ENCODE measurements around the gene AMMECR1.
A peak's percentile ranks its signal among the peaks of the same experiment; 100 is the strongest.

The AMMECR1 gene

DNA sequence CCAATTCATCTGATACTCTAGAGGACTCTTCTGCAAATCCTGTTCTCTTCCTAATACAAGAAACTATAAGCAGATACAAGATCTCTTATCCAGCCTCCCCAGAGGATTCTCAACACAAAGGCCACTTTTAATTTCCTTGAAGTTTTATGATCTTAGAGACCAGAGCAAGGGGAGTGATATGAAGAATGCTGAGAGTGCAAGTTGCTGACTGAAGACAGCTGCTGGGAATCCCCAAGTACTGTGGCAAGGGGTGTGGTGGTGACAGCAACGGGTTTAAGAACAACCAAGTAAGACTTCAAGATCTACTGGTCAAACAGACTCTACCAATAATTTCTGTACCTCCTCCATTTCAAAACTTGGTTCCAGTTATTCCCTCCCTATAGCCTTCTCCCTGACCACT, 7.0 kb downstream of the AMMECR1 start:
- peak; percentile 78 for DNase-seq

DNA sequence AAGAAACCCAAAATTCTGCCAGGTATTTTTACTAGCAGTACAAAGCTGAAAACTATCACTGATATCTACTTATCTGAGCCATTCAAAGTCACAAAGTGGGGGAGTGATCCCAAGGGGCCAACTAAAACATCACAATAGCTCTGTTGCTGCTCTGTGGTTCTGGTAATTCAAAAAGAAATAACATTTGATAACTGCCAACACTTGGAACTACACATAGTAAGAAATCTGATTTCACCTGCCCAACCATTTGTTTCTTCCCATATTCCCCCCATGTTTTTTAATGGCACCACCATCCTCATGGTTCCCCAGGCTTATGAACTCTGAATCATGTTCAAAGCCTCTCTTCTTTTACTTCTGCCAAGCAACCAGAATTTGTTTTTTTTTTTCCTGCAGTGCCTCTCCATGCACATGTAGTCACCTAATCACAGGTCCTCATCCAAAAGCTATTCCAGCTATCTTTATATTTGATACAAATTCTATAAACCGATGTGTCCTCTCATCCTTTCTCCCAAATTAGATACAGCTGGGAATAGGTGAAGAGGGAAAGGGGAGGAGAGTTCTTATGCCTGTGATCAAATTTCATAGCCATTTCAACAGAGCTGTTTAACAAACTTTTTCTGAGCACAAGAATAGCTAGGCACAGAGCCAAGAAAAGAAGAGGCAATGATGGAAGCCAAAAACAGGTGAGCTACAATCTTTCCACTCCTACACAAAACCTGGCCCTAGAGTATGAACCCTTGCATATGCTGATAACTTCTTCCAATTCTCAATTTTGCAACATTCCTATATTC, 7.7 kb downstream of the AMMECR1 start:
- no peak for DNase-seq

DNA sequence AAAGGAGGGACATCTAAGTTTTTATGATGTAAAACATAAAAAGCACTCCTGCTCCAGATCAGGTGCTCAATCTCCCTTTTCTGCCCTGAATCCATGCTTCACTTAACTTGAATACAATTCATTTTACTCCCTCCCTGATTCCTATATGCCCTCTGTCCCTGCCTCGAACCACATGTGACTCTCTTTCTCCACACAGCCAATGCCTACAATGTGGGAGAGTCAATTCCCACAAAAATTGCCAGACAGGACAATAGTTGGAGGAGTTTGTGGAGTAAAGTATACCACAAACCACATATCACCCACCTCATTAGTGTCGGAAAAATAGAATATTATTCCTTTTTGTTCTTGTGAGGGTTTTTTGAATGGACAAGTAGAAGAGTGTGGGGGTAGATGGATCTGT, 9.7 kb downstream of the AMMECR1 start:
- DNase-seq = no peak

DNA sequence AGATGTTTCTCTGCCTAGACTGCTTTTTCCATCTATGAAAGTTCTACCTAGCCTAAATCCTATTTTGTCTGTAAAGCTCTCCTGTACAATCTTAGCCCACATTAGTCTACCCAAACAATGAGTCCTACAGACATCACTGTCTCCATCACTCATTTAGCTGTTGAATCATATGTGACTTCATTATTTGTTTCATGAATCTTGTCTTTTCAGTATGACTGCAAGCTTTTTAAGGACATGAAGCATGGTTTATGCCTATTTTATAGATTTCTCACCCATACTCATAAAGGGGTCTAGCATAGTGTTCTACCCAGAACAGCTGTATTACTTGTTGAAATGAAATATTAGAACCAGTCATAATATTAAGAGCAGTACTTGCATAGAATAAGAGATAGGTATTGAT, 13.0 kb downstream of the AMMECR1 start:
- DNase-seq = no peak

DNA sequence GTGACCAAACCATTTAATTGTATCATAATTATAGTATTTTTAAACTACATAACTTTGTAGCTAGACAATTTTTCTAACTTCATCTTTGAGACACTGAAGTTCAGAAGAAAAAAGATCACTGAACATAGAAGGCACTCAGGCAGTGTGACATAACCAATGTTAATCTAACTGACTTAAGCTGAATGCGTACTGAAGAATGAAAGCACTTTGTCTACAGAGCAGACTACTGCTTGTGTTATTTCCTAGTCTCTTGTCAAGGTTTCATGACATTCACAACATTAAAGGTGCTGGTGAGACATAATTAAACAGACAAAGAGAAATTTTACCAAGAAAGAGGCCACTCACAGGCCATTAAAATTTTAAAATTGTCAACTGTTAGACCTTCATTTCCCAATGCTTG, 13.5 kb downstream of the AMMECR1 start:
- DNase-seq = peak; percentile 42

DNA sequence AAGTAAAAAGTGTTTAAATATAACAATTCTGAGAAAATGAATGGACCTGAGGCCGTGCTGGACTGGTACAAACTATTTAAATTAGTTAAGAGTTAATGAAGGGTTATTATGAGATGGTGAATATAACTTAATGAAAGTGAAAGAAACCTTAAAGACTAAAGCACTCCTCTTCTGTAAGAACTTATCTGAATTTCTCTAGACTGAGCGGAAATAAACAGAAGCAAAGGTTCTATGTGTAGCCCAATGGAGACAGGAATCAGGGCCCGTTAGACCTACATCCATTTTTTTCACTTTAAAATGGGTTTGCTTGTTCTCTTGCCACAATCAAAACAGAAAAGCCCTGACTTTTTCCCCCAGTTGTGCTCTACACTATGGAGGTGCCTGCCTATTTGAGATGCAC, 14.9 kb downstream of the AMMECR1 start:
- DNase-seq = no peak

DNA sequence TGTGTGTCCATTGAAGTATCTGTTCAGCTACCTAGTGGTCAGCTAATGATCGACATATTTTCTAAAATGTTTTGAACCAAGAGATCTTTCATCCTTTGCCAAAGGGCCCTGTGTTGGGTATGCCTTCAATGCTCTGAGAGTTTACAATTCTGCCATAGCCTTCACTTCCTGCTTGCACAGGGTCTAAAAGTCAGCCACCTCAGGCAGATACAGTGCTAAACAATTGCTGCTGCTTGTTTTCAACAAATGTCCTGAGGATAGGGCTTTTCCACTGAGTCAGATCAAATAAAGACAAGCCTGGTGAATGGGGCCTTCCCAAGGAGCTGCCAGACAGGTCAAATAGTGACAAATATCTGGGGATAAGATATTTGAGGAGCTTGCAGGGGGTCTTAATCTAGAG, 16.7 kb downstream of the AMMECR1 start:
- DNase-seq = no peak

DNA sequence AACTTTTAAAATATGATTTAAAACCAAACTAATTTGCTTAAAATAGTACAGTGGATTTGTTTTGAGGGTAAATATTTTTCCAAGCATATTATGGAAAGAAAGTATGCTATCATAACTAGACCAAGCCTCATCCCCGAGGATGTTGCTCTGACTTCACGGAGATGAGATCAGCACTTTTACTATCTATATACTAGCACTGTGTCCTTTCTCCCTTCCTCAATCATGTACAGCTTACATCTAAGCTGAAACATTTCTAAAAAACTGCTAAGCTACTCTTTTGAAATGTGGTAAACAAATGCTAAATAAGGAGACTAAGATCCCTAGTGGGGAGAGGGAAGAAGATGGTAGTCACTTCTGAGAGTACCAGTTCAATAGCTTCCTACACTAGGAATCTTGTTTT, 23.8 kb downstream of the AMMECR1 start:
- peak; percentile 42 for DNase-seq

DNA sequence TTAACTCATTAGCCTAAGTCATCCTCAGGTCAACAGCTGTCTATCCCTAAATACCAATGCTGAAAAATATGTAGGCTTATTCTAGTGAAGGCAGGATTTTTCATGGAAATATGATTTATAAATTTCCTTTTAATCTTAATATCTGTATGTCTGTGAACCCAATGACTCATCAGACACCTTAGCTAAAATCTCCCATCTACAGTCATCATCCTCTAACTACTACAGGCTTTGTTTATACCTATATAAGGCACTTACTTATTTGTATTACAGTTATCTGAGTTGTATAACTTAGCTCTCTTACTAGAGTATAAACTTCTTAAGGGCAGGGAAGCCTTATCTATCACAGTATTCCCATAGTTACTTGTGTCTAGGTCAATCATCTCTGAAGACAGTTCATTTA, 24.2 kb downstream of the AMMECR1 start:
- no peak for DNase-seq

DNA sequence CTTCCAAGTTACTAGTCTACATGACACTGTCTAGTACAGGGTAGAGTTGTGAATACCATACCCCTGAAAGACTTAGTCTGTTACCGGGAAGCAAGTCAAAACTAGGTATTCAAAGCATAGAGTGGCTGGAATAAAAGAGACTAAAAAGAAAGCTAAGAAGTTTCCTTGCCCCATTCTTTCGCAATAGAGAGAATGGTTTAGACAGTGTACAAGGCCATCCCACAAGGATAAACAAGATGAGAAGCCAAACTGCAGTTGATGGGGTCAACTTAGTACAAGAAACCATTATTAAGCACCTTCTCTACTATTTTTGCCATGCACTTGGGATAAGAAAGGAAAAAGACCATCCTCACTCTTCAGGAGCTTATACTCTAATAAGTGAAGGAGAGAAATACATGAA, 30.3 kb downstream of the AMMECR1 start:
- DNase-seq = no peak

DNA sequence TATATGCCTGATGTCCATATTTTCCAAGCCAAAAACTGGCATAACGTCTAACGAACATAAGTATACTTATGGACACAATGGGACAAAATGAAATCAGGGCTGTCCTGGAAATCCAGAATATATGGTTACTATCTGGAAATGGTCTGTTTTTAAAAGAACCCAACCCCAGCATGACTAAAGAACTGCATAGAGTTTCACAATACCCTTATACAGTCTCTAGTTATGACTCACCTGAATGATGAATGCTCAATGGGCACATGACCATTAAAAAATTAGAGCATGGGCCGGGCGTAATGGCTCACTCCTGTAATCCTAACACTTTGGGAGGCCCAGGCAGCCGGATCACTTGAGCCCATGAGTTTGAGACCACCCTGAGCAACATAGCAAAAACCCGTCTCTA, 31.8 kb downstream of the AMMECR1 start:
- no peak for DNase-seq

DNA sequence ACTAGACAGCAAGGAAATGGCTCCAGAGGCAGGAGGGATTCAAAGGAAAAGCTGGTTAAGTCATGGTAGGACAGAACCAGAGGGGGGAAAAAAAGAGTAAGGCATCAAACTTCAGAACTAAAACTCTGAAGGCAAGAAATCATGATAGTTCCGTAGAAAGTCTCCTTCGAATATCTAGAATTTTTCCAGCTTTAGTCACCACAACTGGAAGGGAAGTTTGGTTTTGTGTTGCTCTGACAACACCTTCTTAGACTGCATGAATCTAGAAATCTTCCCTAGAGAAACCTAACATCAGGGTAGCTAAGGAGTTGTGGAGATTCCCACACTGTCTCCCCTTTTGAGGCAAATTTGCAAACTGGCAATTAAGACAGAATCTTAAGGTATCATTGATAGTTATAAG, 33.7 kb downstream of the AMMECR1 start:
- DNase-seq = no peak

DNA sequence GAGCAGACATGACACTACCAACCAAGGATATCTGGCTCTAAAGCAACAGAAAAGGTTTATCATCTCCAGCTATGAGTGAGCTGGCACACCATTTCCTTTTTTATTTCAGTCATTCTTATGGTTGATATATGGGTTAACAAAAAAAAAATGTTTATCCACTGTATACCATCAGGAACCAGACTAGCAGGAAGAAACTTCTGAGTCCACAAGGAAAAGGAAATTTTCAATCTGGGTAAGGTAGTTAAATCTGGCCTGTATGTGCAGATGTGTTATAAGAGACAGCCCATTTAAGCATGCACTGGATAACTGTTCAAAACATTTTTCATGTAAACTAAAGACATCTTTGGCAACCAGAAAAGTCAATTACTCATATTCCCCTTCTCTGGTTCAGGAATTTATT, 35.0 kb downstream of the AMMECR1 start:
- DNase-seq = no peak

DNA sequence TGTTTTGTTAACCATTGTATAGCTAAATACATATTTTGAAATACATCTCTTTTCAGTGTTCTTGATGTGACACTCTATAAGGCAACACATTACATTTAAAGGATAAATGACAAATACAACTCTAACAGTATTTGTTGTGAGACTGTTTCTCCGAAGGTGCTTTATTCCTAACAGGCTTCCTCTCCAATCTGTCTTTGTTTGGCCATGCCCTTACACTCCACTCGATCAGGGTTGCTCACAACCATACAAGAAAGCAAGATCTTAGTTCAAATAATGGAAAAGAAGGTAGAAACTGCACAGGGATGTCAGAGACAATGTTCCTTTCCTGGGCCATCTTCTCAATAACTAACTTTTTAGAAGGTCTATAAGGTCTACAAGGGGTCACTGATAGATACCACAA, 36.5 kb downstream of the AMMECR1 start:
- no peak for DNase-seq

DNA sequence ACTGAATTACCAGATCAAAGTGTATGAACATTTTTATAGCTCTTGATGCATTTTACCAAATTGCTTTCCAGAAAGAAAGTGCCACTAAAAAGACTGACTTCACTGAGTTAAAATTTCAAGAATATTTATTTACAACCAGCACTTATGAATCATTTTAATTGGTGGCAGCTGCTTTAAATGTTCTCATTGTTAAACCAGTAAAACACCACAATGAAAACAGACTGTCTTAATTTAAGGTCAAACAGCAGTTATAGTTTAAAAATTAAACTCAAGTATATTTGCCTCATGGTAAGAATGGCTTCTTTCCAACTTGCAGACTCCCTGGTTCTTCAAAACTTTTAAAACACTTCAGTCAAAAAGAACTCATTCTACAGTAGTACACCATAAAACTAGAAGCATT, 36.9 kb downstream of the AMMECR1 start:
- DNase-seq = no peak

DNA sequence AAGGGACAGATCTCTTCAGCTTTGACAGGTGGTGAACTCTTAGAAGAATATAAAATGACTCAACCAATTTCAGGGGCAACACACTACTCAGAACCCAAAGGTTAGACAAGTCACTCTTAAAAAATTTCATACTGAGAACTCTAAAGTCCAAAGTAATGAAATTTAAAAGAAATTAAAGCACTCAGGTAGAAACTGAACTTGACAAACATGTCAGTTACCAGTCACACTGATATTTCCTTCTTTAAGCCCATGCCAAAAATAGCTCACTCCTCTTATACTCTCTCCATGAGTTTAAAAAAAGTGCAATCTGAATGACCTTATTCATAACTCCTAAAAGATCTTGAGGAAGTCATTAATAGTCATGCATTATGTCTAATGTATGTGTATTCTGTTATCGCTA, 40.3 kb downstream of the AMMECR1 start:
- DNase-seq = no peak

DNA sequence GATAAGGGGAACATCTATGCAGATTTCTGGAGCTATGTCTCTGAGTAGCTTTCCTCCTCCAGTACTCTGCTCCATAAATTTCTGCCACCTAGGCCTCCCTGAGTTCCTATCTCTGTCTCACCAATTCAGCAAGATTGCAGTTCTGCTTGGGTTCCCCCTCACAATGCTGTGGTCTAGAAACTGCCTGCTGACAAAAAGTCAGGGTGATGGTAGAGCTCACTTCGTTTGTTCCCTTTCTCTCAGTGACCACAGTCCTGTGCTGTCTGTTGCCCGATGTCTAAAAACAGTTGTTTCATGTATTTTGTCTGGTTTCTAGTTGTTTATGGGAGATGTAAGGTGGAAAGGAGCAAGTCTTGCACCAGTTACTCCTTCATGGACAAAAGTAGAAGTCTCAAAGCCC, 41.1 kb downstream of the AMMECR1 start:
- DNase-seq = no peak

DNA sequence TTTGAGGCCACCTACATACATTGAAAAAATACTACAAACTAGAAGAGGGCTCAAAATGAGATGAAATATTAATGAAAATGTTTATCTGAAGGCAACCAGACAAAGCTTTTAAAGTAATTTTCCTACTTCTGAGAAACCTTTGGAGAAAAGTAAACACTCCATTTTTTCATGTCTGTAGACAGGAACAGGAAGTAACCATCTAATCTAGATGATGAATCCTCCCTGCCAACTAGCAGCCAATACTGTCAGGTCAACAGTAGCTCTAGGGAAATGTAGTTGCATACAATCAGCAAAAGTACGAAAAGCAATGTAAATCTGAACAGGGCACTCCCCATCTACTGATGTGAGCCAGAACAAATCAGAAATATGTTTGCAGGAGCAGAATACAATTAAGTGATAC, 49.0 kb downstream of the AMMECR1 start:
- DNase-seq = peak; percentile 62

DNA sequence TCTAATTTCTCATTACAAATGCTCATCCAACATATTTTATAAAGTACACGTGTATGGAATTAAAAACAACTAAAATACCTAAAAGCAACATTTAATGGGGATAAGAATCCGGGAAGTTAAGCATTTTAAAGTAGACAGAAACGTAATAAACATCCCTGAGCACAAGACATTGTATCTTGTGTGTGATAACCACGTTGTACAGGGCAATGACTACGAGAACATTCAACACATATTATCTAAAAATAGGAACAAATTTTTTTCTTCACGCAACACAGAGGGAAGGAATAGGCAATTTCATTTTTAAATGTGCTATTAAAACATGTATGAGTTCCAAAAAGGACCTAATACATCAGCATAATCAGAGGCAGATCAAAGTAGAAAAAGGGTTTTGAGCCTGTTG, 49.5 kb downstream of the AMMECR1 start:
- no peak for DNase-seq

DNA sequence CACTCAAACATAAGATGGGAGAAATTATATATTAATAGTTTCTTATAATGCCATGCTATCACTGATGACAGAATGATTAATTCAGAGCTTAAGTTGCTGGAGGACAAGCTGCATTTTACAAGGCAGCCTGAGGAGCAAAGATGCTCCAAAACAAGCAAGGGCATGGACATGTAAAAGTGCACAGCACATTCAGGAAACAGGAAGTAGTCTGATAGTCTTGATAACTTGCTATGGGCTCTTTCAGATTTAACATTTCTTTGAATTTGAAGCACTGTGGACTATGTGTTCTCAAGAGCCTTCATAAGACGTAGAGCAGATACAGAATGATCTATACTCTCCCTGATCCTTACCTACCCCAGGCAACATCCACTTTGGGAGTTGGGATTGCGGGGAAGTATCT, 50.0 kb downstream of the AMMECR1 start:
- DNase-seq = no peak

DNA sequence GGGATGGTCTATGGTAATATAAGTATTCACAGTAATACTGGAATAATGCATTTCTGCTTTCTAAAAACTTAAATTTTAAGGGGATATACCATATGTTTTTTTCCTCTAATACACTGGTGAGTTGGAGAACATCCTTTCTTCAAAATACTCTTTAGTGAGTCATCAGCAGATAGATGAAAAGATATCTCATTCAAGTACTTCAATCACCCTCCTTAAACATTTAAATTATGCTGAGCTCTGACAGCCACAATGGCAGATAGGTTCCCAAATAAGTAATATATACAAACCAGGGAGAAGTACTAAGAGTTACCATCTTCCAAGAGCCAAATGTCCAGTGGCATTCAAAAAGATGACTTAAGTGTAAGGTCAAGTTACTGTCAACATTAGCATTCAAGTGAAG, 52.2 kb downstream of the AMMECR1 start:
- DNase-seq = no peak

DNA sequence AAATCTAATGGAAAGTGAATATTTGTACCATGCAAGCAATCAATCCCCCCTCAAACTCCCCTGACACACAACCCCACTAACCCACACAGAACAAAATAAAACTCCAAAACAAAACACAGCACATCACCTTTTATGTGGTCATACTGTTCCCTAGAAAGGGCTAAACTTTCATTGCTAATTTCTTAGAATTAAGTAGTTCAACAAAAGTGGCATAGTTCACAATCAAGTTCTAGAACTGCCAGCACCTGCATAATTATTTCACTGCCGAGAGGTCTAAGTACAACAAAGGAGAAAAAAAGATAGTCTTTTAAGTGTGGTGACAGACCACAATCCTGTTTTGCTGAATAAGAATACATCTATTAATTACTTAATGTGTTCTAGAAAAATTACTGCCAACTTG, 58.8 kb downstream of the AMMECR1 start:
- no peak for DNase-seq

DNA sequence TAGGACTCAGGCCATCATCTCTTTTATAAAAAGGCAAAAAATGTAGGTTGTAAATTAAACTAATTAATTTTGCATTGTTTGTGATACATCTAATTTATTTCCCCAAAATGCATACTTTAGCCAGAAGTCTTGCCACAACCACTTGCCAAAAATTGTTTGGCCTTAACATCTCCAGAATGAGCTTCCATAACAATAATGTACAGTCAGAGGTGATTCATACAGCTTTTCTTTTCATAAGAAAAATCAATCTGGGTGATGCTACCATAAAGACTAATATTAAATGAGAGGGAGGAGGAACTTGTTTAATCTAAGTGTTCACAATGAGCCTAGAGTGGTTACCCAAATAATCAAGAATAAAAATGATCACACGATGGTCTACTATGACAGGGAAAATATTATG, 59.3 kb downstream of the AMMECR1 start:
- no peak for DNase-seq

DNA sequence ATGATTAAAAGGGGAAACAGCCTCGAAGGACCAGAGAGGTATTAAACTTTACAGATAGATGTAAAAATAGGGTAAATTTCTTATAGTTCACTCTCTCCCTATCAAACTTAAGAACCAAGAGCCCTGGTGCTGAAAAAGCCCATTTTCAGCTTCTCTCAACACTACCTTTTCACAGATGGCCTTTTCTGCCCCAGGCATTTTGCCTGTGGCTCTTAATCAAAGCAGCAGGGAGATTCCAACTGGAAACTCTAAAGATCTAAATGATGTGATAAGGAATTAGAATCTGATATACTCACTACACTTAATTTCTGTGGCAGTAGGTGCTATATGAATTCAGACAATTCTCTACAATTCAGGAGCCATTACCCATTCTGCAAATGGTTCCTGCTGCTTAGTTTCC, 60.0 kb downstream of the AMMECR1 start:
- no peak for DNase-seq

DNA sequence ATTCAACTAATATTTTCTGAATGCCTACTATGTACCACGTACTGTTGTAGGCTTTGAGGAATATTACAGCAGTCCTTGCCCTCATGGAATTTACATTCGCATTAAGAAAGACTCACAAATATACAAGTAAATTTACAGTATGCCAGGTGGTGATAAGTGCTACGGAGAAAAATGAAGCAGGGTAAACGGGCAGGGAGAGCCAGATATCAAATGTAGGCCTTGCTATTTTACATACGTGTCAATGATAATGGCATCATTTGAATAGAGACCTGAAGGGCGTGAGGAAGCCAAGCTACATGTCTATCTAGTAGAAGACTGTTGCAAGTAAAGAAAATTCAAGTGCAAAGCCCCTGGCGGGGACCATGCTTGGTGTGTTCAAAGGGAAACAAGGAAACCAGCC, 65.2 kb downstream of the AMMECR1 start:
- DNase-seq = no peak

DNA sequence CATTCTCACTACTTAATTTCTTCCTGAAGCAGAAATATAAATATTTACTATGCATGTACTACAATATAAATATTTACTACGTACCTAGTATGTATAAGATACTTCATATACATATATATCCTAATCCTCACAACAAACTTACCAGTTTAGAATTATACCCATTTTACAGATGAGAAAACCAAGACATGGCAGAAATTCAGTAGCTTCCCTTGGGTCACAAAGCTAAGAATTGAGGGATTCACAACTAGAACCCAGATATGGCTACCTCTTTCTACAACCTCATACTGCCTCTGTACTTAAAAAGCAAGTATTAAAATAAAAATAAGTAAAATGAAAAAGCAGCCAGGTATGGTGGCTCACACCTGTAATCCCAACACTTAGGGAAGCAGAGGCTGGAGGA, 65.9 kb downstream of the AMMECR1 start:
- no peak for DNase-seq

All from OCI-M1 (cell line).